Measurements from ENCODE around the gene KRTAP12-3.

DNA sequence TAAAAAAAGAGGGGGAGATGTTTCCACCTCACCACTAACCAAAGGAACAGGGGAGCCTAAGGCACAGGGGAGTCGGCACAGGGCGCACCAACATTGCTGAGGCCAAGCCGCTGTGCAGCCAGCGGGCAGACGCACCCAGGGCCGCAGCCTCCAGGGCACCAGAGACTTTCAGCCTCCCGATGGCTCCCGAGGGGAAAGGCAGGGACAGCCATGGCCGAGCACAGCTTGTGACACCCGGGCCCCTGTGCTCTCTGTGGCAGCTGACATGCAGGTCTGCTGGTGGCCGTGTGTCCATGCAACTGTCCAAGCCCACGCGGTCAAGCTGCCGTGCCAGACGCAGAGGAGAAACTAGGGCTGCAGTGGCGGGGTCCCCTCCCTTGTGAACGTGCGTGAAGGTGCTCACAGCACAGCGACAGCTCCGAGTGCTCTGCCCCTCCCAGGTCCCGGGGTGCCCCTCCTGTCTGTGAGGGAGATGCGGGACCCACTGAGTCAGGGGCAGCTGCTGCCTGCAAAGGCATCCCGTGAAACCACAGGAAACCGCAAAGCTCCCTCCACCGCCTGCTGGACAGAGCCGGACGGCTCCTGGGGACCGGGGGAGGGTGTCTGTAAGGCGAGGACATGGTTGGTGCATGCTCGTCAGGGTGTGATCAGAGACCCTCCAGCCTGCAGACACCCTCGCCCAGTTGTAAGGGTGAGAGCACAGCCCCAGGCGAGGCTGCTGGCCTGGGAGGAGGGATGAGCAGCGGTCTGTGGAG is 9.0 kb upstream of the KRTAP12-3 start:
- TF ChIP-seq, protein P1, sequence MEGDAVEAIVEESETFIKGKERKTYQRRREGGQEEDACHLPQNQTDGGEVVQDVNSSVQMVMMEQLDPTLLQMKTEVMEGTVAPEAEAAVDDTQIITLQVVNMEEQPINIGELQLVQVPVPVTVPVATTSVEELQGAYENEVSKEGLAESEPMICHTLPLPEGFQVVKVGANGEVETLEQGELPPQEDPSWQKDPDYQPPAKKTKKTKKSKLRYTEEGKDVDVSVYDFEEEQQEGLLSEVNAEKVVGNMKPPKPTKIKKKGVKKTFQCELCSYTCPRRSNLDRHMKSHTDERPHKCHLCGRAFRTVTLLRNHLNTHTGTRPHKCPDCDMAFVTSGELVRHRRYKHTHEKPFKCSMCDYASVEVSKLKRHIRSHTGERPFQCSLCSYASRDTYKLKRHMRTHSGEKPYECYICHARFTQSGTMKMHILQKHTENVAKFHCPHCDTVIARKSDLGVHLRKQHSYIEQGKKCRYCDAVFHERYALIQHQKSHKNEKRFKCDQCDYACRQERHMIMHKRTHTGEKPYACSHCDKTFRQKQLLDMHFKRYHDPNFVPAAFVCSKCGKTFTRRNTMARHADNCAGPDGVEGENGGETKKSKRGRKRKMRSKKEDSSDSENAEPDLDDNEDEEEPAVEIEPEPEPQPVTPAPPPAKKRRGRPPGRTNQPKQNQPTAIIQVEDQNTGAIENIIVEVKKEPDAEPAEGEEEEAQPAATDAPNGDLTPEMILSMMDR (IDR thresholded peaks at IDR 0.05): no peak
- no peak for TF ChIP-seq POLR2A (IDR thresholded peaks at IDR 0.05)

Data from testis (tissue), 2 donors.